Stimulated activated naive CD8-positive, alpha-beta T cell treated with anti-CD3 and anti-CD28 coated beads, Interleukin-15, Interleukin-2, amounts not matched to agents 100 ng/mL and 50 ng/mL, for 24 hours (primary cell): ENCODE results near the gene PPP1R1B.

Source experiments
- H3K27ac Mint-ChIP-seq: one replicate; pipeline ENCODE4 v1.8.0; 2021; ENCODE audit warnings: mild to moderate bottlenecking, mixed read lengths
- H3K27me3 Mint-ChIP-seq: one replicate; pipeline ENCODE4 v1.8.0; 2021; ENCODE audit warnings: mixed read lengths
- H3K36me3 Mint-ChIP-seq: one replicate; pipeline ENCODE4 v1.8.0; 2021; ENCODE audit warnings: low read depth, mixed read lengths
- H3K4me1 Mint-ChIP-seq: one replicate; pipeline ENCODE4 v1.8.0; 2021; ENCODE audit warnings: low read depth, mixed read lengths
- H3K4me3 Mint-ChIP-seq: one replicate; pipeline ENCODE4 v1.8.0; 2021; ENCODE audit warnings: mild to moderate bottlenecking, mixed read lengths
- H3K9me3 Mint-ChIP-seq: one replicate; pipeline ENCODE4 v1.8.0; 2021; ENCODE audit warnings: mixed read lengths

The PPP1R1B gene

GRCh38 chr17:39679521-39680192 is 52.9 kb downstream of the PPP1R1B start:
- peaks cover 63% of the 10 kb centered on the region for H3K4me1 Mint-ChIP-seq
- peaks cover 19% of the 10 kb centered on the region for H3K36me3 Mint-ChIP-seq

GRCh38 chr17:39683295-39683939 is 56.7 kb downstream of the PPP1R1B start:
- H3K27ac Mint-ChIP-seq: no peak overlapping the region
- no peak overlapping the region for H3K4me3 Mint-ChIP-seq
- H3K27me3 Mint-ChIP-seq: no peaks in the 10 kb centered on the region
- peaks cover 19% of the 10 kb centered on the region for H3K36me3 Mint-ChIP-seq
- no peaks in the 10 kb centered on the region for H3K9me3 Mint-ChIP-seq
- H3K4me1 Mint-ChIP-seq: peaks cover 43% of the 10 kb centered on the region

More at GRCh38 chr17:39679521-39680192, 52.9 kb downstream of the PPP1R1B start:
- Mint-ChIP-seq H3K4me3 (peak overlapping the region; percentile 17), H3K27me3 (no peaks in the 10 kb centered on the region), H3K9me3 (no peaks in the 10 kb centered on the region), H3K27ac (peak overlapping the region; percentile 91)

- Mint-ChIP-seq H3K27ac (no peak overlapping the region), H3K27me3 (no peaks in the 10 kb centered on the region)
These were observed 57.8 kb downstream of the PPP1R1B start for GRCh38 chr17:39684369-39685192.

More at GRCh38 chr17:39684369-39685192, 57.8 kb downstream of the PPP1R1B start:
- no peaks in the 10 kb centered on the region for H3K9me3 Mint-ChIP-seq
- no peak overlapping the region for H3K4me3 Mint-ChIP-seq
- peaks cover 41% of the 10 kb centered on the region for H3K4me1 Mint-ChIP-seq
- peaks cover 19% of the 10 kb centered on the region for H3K36me3 Mint-ChIP-seq
